Measurements from ENCODE around the gene MAEA. TPM values are rescaled to one million over a fixed set of nuclear protein-coding genes. Genes with fewer than 3 reads are reported as not detected.

Gene MAEA
- total RNA-seq, 1 donor from 2014 or later, result 56.3 TPM

DNA sequence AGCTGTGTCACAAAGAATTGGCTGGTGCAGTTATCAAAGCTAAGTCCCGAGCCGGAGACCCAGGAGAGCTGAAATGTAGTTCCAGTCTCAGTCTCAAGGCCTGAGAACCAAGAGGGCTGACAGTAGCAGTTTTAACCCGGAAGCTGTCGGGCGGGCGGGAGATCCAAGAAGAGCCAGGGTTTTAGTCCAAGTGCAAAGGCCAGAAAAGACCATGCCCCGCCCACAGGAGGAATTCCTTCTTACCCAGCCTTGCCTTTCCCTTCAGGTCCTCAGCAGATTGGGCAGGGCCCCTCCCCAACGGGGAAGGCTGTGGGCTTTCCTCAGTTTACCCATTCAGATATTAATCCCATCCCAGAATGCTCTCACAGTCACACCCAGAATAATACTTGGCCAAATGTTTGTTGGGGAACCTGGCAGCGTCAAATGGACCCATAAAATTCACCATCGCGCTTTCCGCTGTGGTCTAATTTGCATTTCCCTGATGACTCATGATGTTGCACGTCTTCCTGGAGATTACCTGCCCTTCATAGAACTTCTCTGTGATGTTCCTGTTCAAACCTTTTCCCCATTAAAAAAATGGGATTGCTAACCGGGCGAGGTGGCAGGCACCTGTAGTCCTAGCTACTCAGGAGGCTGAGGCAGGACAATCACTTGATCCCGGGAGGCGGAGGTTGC is 16.2 kb downstream of the MAEA start:
- no peaks in the 10 kb centered on the region for H3K9me3 Mint-ChIP-seq (ENCODE audit: low read depth)
- no peak overlapping the region for H3K4me3 Mint-ChIP-seq (ENCODE audit: unreplicated experiment)
- H3K27me3 Mint-ChIP-seq (ENCODE audit: low read depth), result no peaks in the 10 kb centered on the region
- peak; percentile 42 for DNase-seq (ENCODE audit: low spot score)
- peaks cover 24% of the 10 kb centered on the region for H3K4me1 Mint-ChIP-seq (ENCODE audit: low read depth)
- peak overlapping the region; percentile 49 for H3K27ac Mint-ChIP-seq (ENCODE audit: unreplicated experiment)
- peaks cover 3% of the 10 kb centered on the region for H3K36me3 Mint-ChIP-seq (ENCODE audit: low read depth)
- TF ChIP-seq CTCF (IDR thresholded peaks at IDR 0.05), result no peak

- H3K27me3 Mint-ChIP-seq (ENCODE audit: low read depth), result no peaks in the 10 kb centered on the region
- H3K9me3 Mint-ChIP-seq (ENCODE audit: low read depth), result no peaks in the 10 kb centered on the region
- H3K4me1 Mint-ChIP-seq (ENCODE audit: low read depth), result peaks cover 24% of the 10 kb centered on the region
- H3K4me3 Mint-ChIP-seq (ENCODE audit: unreplicated experiment), result no peak overlapping the region
- H3K36me3 Mint-ChIP-seq (ENCODE audit: low read depth), result peaks cover 3% of the 10 kb centered on the region
- DNase-seq (ENCODE audit: low spot score), result peak; percentile 80
- TF ChIP-seq CTCF (IDR thresholded peaks at IDR 0.05), result no peak
- H3K27ac Mint-ChIP-seq (ENCODE audit: unreplicated experiment), result peak overlapping the region; percentile 53
Measured at GRCh38 chr4:1307951-1308735, 18.5 kb downstream of the MAEA start.

DNA sequence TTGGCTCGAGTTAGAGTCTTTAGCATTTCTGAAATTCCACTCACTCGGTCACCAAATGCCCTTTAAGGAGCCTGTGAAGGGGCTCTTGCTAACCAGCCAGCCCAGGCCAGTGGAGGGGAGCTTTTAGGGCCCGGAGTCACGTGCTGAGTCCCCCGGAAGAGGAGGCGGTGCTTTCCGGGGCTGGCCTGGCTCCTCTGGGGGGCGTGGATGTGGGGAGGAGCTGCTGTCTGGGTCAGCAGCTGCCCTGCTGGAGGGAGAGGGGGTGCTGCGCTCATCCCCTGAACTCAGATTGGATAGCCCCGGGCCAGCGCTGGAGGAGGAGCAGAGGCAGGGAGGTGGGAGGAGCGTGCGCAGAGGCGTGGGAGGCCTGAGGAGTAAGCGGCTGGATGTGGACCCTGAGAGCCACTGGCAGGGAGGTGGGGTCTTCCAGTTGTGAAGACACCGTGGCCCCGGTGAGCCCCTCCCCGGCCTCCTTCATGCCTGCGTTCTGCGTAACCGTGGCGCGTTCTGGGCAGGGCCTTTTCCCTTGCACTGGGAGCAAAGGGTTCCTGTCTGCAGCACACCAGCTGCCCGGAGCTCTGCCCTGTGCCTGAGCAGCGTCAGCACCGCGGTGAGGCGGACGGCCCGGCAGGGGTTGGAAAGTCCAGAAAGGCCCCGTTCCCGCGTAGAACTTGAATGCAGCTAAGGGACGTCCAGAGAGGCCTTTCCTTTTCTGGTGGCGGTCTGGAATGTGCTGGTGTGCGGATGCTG is 19.7 kb downstream of the MAEA start:
- Mint-ChIP-seq H3K9me3 (ENCODE audit: low read depth) (no peaks in the 10 kb centered on the region), H3K36me3 (ENCODE audit: low read depth) (peaks cover 11% of the 10 kb centered on the region), H3K27me3 (ENCODE audit: low read depth) (no peaks in the 10 kb centered on the region), H3K4me1 (ENCODE audit: low read depth) (peaks cover 24% of the 10 kb centered on the region), H3K4me3 (ENCODE audit: unreplicated experiment) (peak overlapping the region; percentile 67), H3K27ac (ENCODE audit: unreplicated experiment) (peak overlapping the region; percentile 88)
- DNase-seq (ENCODE audit: low spot score), result peak; percentile 96
- no peak for TF ChIP-seq CTCF (IDR thresholded peaks at IDR 0.05)

- no peak for TF ChIP-seq CTCF (IDR thresholded peaks at IDR 0.05)
- Mint-ChIP-seq H3K9me3 (ENCODE audit: low read depth) (no peaks in the 10 kb centered on the region), H3K27me3 (ENCODE audit: low read depth) (no peaks in the 10 kb centered on the region), H3K4me1 (ENCODE audit: low read depth) (peaks cover 24% of the 10 kb centered on the region), H3K4me3 (ENCODE audit: unreplicated experiment) (peak overlapping the region; percentile 67), H3K36me3 (ENCODE audit: low read depth) (peaks cover 16% of the 10 kb centered on the region), H3K27ac (ENCODE audit: unreplicated experiment) (peak overlapping the region; percentile 88)
- peak; percentile 75 for DNase-seq (ENCODE audit: low spot score)
Measured at GRCh38 chr4:1310031-1310795, 20.5 kb downstream of the MAEA start.

Measured in chondrocyte (in vitro differentiated cells).